ENCODE results near the gene KCNAB3. TPM values are rescaled to one million over a fixed set of nuclear protein-coding genes. Genes with fewer than 3 reads are reported as not detected.

Gene KCNAB3
- total RNA-seq, 1 experiment from 2014 or later: not detected

DNA sequence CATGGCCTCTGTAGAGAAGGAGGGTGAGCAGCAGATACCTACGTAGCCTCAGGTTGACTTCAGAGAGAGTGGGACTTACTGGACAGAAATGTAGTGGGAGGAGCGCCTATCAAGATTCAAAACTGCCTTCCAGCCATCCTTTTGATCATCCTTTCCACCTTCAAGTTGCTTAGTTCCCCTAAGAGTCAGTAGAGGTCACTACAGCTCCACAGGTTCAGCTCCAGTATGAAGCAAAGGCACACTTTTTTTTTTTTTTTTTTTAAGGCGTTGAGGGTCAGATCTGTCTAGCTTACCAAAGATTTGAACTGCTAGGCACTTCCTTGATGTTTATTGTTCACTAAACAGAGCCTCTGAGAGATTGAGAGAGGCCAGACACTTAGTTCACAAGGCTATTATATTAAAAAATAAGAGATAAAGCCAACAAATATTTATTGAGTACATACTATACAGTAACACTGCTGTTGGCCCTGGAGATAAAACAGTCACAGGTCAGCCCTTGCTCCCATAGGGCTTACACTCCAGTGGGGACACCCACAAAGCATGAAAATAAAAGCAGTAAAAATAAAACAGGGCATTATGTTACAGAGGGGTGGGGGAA, 16.6 kb downstream of the KCNAB3 start:
- peak; percentile 67 for DNase-seq (ENCODE audit: low read depth)
- in situ Hi-C loops (cut with HindIII; ENCODE audit: low pct_unique_long_range_greater_than_20kb, low sequenced_read_pairs): no loop called here

DNA sequence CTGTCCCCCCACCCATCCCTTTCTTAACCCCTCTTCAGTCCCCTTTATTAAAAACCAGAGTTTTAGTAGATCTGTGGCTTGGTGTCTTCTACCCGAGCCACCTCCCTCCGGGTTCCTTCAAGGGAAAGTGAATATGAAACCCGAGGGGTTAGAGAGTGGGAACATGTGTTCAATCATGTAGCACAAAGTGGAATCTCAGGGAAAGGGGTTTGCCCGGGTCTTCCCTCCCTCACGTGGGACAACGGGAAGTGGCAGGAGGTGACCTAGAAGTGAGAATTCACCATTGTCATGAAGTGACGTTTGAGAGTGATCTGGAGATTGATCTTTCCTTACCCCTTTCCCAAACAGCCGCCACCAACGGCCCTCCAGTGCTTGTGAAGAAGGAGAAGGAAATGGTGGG, 18.5 kb downstream of the KCNAB3 start:
- in situ Hi-C loops (cut with HindIII; ENCODE audit: low pct_unique_long_range_greater_than_20kb, low sequenced_read_pairs): no loop called here
- no peak for DNase-seq (ENCODE audit: low read depth)

- no peak for DNase-seq (ENCODE audit: low read depth)
- in situ Hi-C loops (cut with HindIII; ENCODE audit: low pct_unique_long_range_greater_than_20kb, low sequenced_read_pairs): no loop called here
These were observed 18.9 kb downstream of the KCNAB3 start for GRCh38 chr17:7910711-7911110.

DNA sequence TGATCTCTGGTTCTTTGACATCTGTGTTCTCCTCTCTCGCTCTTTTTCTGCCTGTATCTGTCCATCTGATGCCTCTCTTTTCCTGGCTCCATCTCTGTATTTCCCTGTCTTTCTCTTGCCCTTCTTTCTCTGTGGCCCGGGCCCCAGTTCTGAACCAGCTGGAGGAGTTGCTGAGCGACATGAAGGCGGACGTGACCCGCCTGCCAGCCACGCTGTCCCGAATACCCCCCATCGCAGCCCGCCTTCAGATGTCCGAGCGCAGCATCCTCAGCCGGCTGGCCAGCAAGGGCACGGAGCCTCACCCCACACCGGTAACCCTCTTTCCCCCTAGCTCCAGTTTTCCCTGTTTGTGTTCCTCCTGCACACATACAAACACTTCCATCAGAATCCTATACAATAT, 19.4 kb downstream of the KCNAB3 start:
- DNase-seq (ENCODE audit: low read depth): no peak
- in situ Hi-C loops (cut with HindIII; ENCODE audit: low pct_unique_long_range_greater_than_20kb, low sequenced_read_pairs): no loop called here

GRCh38 chr17:7909089-7909488, 20.6 kb downstream of the KCNAB3 start:
- DNase-seq (ENCODE audit: low read depth): no peak
- in situ Hi-C loops (cut with HindIII; ENCODE audit: low pct_unique_long_range_greater_than_20kb, low sequenced_read_pairs): no loop called here

- in situ Hi-C loops (cut with HindIII; ENCODE audit: low pct_unique_long_range_greater_than_20kb, low sequenced_read_pairs): no loop called here
- no peak for DNase-seq (ENCODE audit: low read depth)
These were observed 26.2 kb downstream of the KCNAB3 start for GRCh38 chr17:7903154-7904103.

GRCh38 chr17:7897773-7898172, 31.9 kb downstream of the KCNAB3 start:
- no peak for DNase-seq (ENCODE audit: low read depth)
- in situ Hi-C loops (cut with HindIII; ENCODE audit: low pct_unique_long_range_greater_than_20kb, low sequenced_read_pairs): no loop called here

DNA sequence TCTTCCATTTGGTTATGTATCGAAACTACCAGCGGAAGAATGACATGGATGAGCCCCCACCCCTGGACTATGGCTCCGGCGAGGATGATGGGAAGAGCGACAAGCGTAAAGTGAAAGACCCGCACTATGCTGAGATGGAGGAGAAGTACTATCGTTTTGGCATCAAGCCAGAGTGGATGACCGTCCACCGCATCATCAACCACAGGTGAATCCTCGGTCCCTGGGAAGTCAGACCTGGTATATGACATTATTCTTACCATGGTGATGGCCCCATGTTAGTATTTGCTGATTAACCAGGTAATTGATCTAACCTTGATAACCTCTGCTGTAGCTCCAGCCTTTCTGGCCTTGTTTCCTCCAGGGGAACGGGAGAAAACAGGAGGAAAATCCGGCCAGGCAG, 32.6 kb downstream of the KCNAB3 start:
- in situ Hi-C loops (cut with HindIII; ENCODE audit: low pct_unique_long_range_greater_than_20kb, low sequenced_read_pairs): no loop called here
- DNase-seq (ENCODE audit: low read depth): no peak

- in situ Hi-C loops (cut with HindIII; ENCODE audit: low pct_unique_long_range_greater_than_20kb, low sequenced_read_pairs): no loop called here
- DNase-seq (ENCODE audit: low read depth): no peak
These were observed 34.8 kb downstream of the KCNAB3 start for GRCh38 chr17:7894866-7895265.

- in situ Hi-C loops (cut with HindIII; ENCODE audit: low pct_unique_long_range_greater_than_20kb, low sequenced_read_pairs): no loop called here
These were observed 35.4 kb downstream of the KCNAB3 start for GRCh38 chr17:7894226-7894625.

GRCh38 chr17:7893187-7893880, 36.3 kb downstream of the KCNAB3 start:
- in situ Hi-C loops (cut with HindIII; ENCODE audit: low pct_unique_long_range_greater_than_20kb, low sequenced_read_pairs): no loop called here

More at GRCh38 chr17:7894226-7894625, 35.4 kb downstream of the KCNAB3 start:
- DNase-seq (ENCODE audit: low read depth): no peak

DNA sequence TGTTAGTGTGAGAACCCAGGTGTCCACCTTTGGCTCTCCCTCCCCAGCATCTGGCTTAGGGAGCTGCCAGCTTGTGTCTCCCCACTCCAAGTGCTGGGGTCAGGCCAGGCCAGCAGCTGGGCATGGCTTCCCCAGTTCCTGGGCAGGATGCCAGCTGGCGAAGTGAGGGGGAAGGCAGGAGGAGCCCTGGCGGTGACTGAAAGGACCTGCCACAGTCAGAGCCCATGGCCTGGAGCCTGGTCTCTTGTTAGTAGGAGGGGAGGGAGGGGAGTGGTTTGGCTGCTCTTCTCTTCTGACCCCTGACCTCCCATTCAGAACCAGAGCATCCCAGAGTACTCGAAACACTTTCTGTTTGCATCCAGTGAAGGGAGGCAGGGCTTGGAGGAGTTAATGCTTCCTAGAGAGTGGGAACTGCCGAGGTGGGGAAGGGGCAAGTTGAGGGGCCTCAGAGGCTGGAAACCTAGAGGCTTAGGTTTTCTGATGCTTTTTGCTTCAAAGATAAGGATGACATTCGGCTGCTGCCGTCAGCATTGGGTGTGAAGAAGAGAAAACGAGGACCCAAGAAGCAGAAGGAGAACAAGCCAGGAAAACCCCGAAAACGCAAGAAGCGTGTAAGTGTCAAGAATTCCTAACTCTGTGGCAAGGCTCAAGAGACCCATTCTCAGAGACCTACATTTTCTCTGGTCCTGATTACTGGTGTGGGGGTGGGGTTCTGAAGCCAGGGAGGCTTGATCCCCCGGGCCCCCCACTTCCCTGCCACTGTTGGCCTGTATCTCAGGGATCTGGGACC, 40.3 kb downstream of the KCNAB3 start:
- peak; percentile 80 for DNase-seq (ENCODE audit: low read depth)
- in situ Hi-C loops (cut with HindIII; ENCODE audit: low pct_unique_long_range_greater_than_20kb, low sequenced_read_pairs): no loop called here

More at GRCh38 chr17:7893187-7893880, 36.3 kb downstream of the KCNAB3 start:
- DNase-seq (ENCODE audit: low read depth): no peak

DNA sequence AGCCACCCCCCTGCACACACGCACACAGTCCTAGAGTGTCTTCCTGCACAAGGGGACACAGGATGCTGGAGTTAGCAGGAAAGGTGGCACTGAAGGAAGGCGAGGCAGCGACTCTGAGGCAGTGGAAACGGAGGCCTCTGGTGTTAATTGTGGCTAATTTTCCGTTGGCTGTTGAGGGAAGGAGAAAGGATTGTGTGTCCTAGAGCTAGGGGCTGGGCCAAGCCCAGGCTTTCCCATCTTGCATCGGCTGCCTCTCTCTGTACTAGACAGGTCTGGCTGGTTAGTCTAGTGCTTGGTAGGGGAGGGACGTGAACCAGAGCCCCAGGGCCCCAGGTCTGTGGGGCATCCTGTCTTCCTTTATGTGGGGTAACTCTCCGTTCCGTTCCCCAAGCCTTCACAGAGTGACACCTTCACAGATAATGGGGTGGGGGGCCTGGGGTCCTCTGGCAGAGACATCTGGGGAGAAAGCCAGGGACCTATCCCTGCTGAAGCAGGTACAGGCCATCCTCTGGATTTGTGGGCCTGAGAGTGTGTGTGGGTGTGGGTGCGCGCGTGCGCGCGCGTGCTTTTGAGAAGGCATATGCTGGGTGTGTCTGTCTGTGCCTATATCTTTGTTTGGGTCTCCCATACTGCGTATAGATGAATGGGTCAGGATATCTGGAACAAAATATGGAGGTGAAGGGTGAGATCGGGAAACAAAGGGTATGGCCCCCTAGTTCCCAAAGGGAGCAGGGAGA, 41.3 kb downstream of the KCNAB3 start, which contains the start of gene CHD3:
Gene CHD3 (plus strand): TSS at position 606 of the 737 bp plus-strand sequence. CDS start 212 bp downstream, outside the sequence.
- in situ Hi-C loops (cut with HindIII; ENCODE audit: low pct_unique_long_range_greater_than_20kb, low sequenced_read_pairs): no loop called here

DNA sequence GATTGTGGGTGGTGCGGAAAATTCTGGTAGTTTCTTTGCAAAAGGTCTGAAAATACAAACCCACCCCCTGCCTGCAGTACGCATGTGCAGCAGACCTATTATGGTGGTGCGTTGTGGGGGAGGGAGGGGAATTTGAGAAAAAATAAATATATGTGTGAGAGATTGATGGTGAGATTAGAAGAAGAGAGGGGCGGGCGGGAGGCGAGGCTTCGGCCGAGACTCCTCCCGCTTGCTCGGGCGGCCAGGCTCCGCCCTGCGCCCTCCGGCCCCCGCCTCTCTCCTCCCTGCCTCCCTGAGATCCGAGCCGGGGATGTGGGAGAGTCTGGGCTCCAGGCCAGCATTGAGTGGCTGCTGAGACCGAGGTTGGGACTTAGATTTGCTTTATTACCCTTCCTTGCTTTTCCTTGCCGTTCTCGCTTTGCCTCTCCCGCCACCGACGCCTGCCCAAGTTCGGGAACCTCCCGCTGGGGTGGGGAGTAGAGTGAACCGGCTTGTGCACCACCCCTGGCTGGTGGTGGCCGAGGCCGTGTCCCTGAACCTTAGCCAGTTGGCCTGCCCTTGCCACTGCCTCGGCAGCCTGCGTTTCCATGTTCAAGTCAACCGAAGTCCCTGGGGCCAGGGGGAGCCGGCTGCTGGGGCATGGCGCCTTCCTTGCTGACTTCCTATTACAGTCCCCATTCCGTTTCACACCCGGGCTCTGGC, 42.0 kb downstream of the KCNAB3 start:
- in situ Hi-C loops (cut with HindIII; ENCODE audit: low pct_unique_long_range_greater_than_20kb, low sequenced_read_pairs): no loop called here
- peak; percentile 97 for DNase-seq (ENCODE audit: low read depth)

More for the DNA sequence above, 41.3 kb downstream of the KCNAB3 start, which contains the start of gene CHD3:
- no peak for DNase-seq (ENCODE audit: low read depth)

DNA sequence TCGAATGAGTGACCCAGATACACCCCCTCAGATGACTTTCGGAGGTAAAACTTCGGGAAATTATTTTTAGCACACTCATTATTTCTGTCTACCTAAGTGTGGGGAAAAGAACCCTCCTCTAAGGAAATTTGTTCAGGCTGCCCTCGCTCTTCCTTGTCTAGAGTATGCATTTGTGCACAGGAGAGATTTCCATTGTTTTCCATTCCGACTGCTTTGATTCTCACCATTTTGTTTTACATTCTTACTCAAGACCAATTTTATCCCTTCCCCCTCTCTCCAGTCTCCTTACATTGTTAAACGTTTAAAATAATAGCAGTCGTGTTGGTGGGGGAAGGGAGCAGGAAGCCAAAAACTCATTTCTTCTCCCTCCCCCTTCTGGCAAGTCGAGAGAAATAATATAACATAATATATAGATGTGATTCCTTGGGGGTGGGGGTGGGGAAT, 42.6 kb downstream of the KCNAB3 start:
- no peak for DNase-seq (ENCODE audit: low read depth)
- in situ Hi-C loops (cut with HindIII; ENCODE audit: low pct_unique_long_range_greater_than_20kb, low sequenced_read_pairs): no loop called here

GRCh38 chr17:7886227-7887037, 43.2 kb downstream of the KCNAB3 start:
- DNase-seq (ENCODE audit: low read depth): peak; percentile 18
- in situ Hi-C loops (cut with HindIII; ENCODE audit: low pct_unique_long_range_greater_than_20kb, low sequenced_read_pairs): no loop called here

Data from Caki2 (cell line).